Panc1 (cell line): ENCODE data around the gene DUSP18. TPM values are rescaled to one million over a fixed set of nuclear protein-coding genes. Genes with fewer than 3 reads are reported as not detected.

Source experiments
- ATAC-seq: fragments of 200-7000 bp; cut with Tn5 transposase; 2 replicates; pipeline ENCODE4 v1.9.1; 2020; ENCODE audit warnings: mild to moderate bottlenecking, moderate library complexity
- BruUV-seq: library from RNA; stranded (reverse); fragments of 400-500 nt; replicated peaks from 2 replicates; lab custom pipeline; 2021; lab: Mats Ljungman, UMichigan
- CTCF ChIA-PET: fragments of 300-600 bp; sonication (Branson Sonifier 250); formaldehyde crosslinking; loops from one replicate; lab custom pipeline; 2022; ENCODE audit warnings: antibody characterized with exemption; lab: Charles Lee
- POLR2A ChIA-PET: fragments of 300-600 bp; sonication (Branson Sonifier 250); formaldehyde crosslinking; loops from one replicate; lab custom pipeline; 2022; ENCODE audit warnings: antibody characterized with exemption; lab: Charles Lee
- DNase-seq: peaks from one replicate; pipeline ENCODE4 v3.0.0-alpha.2; 2010; ENCODE audit warnings: low read depth, low spot score
- H3K27ac ChIP-seq: 2 replicates; pipeline ENCODE4 v1.5.1; 2011; ENCODE audit warnings: mild to moderate bottlenecking, low read length, inconsistent platforms
- H3K27me3 ChIP-seq: fragments of 200-500 bp; sonication (Bioruptor generic); 2 replicates; pipeline ENCODE4 v1.6.0; 2014; ENCODE audit warnings: low read length, inconsistent platforms; ENCODE audit not compliant: control insufficient read depth, insufficient read depth
- H3K36me3 ChIP-seq: fragments of 200-500 bp; sonication (Bioruptor generic); 2 replicates; pipeline ENCODE4 v1.5.1; 2014; ENCODE audit warnings: inconsistent platforms, mild to moderate bottlenecking, low read length, moderate library complexity; ENCODE audit not compliant: control insufficient read depth, insufficient read depth
- H3K4me1 ChIP-seq: 2 replicates; pipeline ENCODE4 v1.5.1; 2011; ENCODE audit warnings: inconsistent platforms, mild to moderate bottlenecking, low read length, moderate library complexity; ENCODE audit not compliant: control insufficient read depth, insufficient read depth
- H3K4me3 ChIP-seq, 2 experiments: 2 replicates each; pipeline ENCODE4 v1.5.1; 2011 to 2012; ENCODE audit warnings: low read depth in 2 of 2, low read length in 2 of 2, mild to moderate bottlenecking in 2 of 2, inconsistent platforms in 1 of 2, moderate library complexity in 1 of 2
- H3K9me3 ChIP-seq: fragments of 200-500 bp; sonication (Bioruptor generic); 2 replicates; pipeline ENCODE4 v1.5.1; 2014; ENCODE audit warnings: low read depth, mild to moderate bottlenecking, inconsistent platforms, low read length, moderate library complexity; ENCODE audit not compliant: control insufficient read depth, insufficient read depth
- POLR2AphosphoS5 ChIP-seq: IDR thresholded peaks from 2 replicates; pipeline ENCODE4 v1.6.1; 2012; ENCODE audit warnings: mild to moderate bottlenecking, low read depth, low read length, moderate library complexity
- SIN3A ChIP-seq: IDR thresholded peaks from 2 replicates; pipeline ENCODE4 v1.6.1; 2012; ENCODE audit warnings: low read depth, mild to moderate bottlenecking, low read length, moderate library complexity, borderline replicate concordance; ENCODE audit not compliant: insufficient read depth
- TCF7L2 ChIP-seq: IDR thresholded peaks from 2 replicates; pipeline ENCODE4 v1.6.1; 2011; ENCODE audit warnings: mild to moderate bottlenecking, low read depth, low read length, inconsistent platforms
- in situ Hi-C: cut with HindIII; loops from 2 replicates; pipeline ENCODE4 v1.10.0; 2016; ENCODE audit warnings: low sequenced_read_pairs, low pct_unique_long_range_greater_than_20kb
- intact Hi-C: fragments of 100-400 bp; cut with micrococcal nuclease; formaldehyde crosslinking; loops from one replicate; pipeline ENCODE4 v1.10.0; 2022; ENCODE audit not compliant: unreplicated experiment
- total RNA-seq: library from RNA; stranded (reverse); gene quantifications from one replicate; pipeline ENCODE4 v1.2.1, GENCODE V29; 2021; ENCODE audit not compliant: unreplicated experiment
- TF ChIP-seq, protein P1 (sequence below), 2 experiments: IDR thresholded peaks; 2 replicates each; pipeline ENCODE4 v1.6.1; 2011 to 2012; ENCODE audit warnings: low read depth in 2 of 2, control low read depth in 1 of 2, low read length in 1 of 2, mild to moderate bottlenecking in 1 of 2, moderate library complexity in 1 of 2; ENCODE audit not compliant: insufficient read depth in 1 of 2
- TF ChIP-seq, protein P2 (sequence below): fragments of 450-650 bp; IDR thresholded peaks from 2 replicates; pipeline ENCODE4 v1.5.1; 2017; ENCODE audit warnings: mild to moderate bottlenecking

Gene DUSP18
- total RNA-seq, 1 experiment from 2014 or later: 15.4 TPM

- CTCF ChIA-PET: no interaction called here
These were observed 7.8 kb upstream of the DUSP18 start for GRCh38 chr22:30675436-30675835.

DNA sequence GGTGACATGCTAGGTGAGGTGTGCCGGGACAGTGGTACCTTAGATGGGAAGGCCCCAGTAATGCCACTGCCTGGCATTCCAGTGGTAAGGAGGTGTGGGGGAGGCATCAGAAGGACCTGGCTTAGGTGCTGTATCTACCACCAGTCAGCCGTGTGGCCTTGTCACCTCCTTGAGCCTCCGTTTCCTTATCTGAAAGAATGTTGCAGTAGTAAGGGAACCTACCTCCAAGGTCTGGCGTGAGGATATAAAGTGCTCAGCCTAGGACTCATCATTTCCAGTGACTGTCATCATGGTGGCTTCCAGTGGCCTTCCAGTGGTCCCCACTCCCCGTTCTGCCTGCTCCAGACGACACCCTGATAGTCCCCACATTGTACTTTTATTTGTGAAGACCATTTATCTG lies 6.8 kb upstream of the DUSP18 start:
- Histone ChIP-seq H3K27ac (no peak overlapping the region), H3K27me3 (no peaks in the 10 kb centered on the region), H3K9me3 (no peaks in the 10 kb centered on the region), H3K4me3 (no peak overlapping the region), H3K36me3 (no peaks in the 10 kb centered on the region), H3K4me1 (no peaks in the 10 kb centered on the region)
- CTCF ChIA-PET: no interaction called here
- intact Hi-C loops: no loop called here
- BruUV-seq: no TSS peak
- in situ Hi-C loops: no loop called here
- POLR2A ChIA-PET: no interaction called here
- TF ChIP-seq, protein P1, sequence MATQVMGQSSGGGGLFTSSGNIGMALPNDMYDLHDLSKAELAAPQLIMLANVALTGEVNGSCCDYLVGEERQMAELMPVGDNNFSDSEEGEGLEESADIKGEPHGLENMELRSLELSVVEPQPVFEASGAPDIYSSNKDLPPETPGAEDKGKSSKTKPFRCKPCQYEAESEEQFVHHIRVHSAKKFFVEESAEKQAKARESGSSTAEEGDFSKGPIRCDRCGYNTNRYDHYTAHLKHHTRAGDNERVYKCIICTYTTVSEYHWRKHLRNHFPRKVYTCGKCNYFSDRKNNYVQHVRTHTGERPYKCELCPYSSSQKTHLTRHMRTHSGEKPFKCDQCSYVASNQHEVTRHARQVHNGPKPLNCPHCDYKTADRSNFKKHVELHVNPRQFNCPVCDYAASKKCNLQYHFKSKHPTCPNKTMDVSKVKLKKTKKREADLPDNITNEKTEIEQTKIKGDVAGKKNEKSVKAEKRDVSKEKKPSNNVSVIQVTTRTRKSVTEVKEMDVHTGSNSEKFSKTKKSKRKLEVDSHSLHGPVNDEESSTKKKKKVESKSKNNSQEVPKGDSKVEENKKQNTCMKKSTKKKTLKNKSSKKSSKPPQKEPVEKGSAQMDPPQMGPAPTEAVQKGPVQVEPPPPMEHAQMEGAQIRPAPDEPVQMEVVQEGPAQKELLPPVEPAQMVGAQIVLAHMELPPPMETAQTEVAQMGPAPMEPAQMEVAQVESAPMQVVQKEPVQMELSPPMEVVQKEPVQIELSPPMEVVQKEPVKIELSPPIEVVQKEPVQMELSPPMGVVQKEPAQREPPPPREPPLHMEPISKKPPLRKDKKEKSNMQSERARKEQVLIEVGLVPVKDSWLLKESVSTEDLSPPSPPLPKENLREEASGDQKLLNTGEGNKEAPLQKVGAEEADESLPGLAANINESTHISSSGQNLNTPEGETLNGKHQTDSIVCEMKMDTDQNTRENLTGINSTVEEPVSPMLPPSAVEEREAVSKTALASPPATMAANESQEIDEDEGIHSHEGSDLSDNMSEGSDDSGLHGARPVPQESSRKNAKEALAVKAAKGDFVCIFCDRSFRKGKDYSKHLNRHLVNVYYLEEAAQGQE (IDR thresholded peaks at IDR 0.05; ENCODE audit: insufficient read depth in 1 of 2, low read depth in 2 of 2, low read length in 1 of 2): no peak
- TF ChIP-seq, protein P2, sequence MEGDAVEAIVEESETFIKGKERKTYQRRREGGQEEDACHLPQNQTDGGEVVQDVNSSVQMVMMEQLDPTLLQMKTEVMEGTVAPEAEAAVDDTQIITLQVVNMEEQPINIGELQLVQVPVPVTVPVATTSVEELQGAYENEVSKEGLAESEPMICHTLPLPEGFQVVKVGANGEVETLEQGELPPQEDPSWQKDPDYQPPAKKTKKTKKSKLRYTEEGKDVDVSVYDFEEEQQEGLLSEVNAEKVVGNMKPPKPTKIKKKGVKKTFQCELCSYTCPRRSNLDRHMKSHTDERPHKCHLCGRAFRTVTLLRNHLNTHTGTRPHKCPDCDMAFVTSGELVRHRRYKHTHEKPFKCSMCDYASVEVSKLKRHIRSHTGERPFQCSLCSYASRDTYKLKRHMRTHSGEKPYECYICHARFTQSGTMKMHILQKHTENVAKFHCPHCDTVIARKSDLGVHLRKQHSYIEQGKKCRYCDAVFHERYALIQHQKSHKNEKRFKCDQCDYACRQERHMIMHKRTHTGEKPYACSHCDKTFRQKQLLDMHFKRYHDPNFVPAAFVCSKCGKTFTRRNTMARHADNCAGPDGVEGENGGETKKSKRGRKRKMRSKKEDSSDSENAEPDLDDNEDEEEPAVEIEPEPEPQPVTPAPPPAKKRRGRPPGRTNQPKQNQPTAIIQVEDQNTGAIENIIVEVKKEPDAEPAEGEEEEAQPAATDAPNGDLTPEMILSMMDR: no peak
- TF ChIP-seq TCF7L2 (no peak), POLR2AphosphoS5 (no peak), SIN3A (no peak)
- ATAC-seq: no peak
- DNase-seq: no peak

More at GRCh38 chr22:30675436-30675835, 7.8 kb upstream of the DUSP18 start:
- no peak for ATAC-seq
- H3K27ac ChIP-seq: no peak overlapping the region
- TF ChIP-seq POLR2AphosphoS5: no peak
- in situ Hi-C loops (no loop called here), intact Hi-C loops (no loop called here)
- H3K4me1 ChIP-seq: no peaks in the 10 kb centered on the region
- no peaks in the 10 kb centered on the region for H3K9me3 ChIP-seq
- H3K36me3 ChIP-seq: no peaks in the 10 kb centered on the region
- BruUV-seq: no TSS peak
- DNase-seq: no peak
- POLR2A ChIA-PET: interaction anchor here (0.6 kb wide), 1 partner anchor 641 kb away, joined by 4 read pairs; no protein-coding TSS in a partner anchor
- no peaks in the 10 kb centered on the region for H3K27me3 ChIP-seq
- no peak overlapping the region for H3K4me3 ChIP-seq

- POLR2A ChIA-PET: no interaction called here
- Histone ChIP-seq H3K27ac (no peak overlapping the region), H3K36me3 (no peaks in the 10 kb centered on the region; the same call in 1 of the 2 replicates), H3K4me3 (no peak overlapping the region), H3K4me1 (0 out of 2 replicates have a peak, but pooled peaks cover 2% of the 10 kb centered on the region), H3K27me3 (no peaks in the 10 kb centered on the region), H3K9me3 (no peaks in the 10 kb centered on the region)
- DNase-seq: no peak
- intact Hi-C loops: no loop called here
- no peak for ATAC-seq
- TF ChIP-seq TCF7L2: no peak
- CTCF ChIA-PET: no interaction called here
- in situ Hi-C loops: no loop called here
- no TSS peak for BruUV-seq
These were observed 5.5 kb upstream of the DUSP18 start for GRCh38 chr22:30673136-30673535.
